ENCODE results near the gene FYCO1. TPM values are rescaled to one million over a fixed set of nuclear protein-coding genes. Genes with fewer than 3 reads are reported as not detected.
A peak's percentile ranks its signal among the peaks of the same experiment; 100 is the strongest.

FYCO1 gene
- total and polyA plus RNA-seq, 8 donors = 19.0 to 42.7 (median 20.4) TPM

DNA sequence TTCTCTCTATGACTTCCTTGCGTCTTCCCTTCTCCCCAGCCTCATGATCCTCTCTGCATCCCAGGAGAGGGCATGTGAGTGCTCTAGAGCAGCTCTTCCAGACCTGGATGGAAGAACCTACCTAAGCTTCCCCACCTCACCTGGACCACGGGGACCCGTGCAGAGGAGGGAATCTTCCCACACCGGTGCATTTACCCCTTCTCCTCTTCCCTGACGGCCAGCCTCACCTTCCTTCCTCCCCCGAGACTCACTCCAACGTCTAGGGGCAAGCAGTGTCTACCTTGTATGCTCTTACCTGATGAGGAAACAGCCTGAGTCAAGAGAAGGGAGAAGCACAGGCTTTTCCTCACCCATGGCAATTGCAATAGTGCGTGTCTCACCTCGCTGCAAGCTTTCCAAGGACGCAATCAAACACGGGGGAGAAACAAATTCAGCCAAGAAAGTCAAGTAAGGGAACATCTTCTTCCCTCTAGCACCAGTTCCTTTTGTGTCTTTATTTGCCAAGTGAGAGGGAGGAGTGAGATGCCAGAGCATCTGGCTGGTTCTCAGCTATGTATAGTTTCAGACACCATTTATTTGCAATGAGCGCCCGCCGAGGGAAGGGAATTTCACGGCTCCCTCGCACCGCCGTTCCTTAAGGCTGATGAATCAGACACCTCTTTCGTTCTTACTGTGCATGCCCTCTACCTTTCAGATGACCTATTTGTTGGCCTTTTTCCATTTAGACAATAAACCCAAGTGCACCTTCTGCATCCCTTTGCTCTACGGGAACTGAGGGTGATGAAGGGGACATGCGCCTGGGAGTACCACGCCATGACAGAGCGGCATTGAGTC, 111.0 kb downstream of the FYCO1 start:
- ATAC-seq = no peak
- Histone ChIP-seq H3K9me3 (no peaks in the 10 kb centered on the region), H3K27me3 (no peaks in the 10 kb centered on the region), H3K4me3 (no peak overlapping the region), H3K4me1 (no peaks in the 10 kb centered on the region), H3K36me3 (no peaks in the 10 kb centered on the region), H3K27ac (no peak overlapping the region)
- TF ChIP-seq, protein P1, sequence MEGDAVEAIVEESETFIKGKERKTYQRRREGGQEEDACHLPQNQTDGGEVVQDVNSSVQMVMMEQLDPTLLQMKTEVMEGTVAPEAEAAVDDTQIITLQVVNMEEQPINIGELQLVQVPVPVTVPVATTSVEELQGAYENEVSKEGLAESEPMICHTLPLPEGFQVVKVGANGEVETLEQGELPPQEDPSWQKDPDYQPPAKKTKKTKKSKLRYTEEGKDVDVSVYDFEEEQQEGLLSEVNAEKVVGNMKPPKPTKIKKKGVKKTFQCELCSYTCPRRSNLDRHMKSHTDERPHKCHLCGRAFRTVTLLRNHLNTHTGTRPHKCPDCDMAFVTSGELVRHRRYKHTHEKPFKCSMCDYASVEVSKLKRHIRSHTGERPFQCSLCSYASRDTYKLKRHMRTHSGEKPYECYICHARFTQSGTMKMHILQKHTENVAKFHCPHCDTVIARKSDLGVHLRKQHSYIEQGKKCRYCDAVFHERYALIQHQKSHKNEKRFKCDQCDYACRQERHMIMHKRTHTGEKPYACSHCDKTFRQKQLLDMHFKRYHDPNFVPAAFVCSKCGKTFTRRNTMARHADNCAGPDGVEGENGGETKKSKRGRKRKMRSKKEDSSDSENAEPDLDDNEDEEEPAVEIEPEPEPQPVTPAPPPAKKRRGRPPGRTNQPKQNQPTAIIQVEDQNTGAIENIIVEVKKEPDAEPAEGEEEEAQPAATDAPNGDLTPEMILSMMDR (IDR thresholded peaks at IDR 0.05) = no peak
- intact Hi-C loops (cut with DNase I) = no loop called here
- no peak for DNase-seq

DNA sequence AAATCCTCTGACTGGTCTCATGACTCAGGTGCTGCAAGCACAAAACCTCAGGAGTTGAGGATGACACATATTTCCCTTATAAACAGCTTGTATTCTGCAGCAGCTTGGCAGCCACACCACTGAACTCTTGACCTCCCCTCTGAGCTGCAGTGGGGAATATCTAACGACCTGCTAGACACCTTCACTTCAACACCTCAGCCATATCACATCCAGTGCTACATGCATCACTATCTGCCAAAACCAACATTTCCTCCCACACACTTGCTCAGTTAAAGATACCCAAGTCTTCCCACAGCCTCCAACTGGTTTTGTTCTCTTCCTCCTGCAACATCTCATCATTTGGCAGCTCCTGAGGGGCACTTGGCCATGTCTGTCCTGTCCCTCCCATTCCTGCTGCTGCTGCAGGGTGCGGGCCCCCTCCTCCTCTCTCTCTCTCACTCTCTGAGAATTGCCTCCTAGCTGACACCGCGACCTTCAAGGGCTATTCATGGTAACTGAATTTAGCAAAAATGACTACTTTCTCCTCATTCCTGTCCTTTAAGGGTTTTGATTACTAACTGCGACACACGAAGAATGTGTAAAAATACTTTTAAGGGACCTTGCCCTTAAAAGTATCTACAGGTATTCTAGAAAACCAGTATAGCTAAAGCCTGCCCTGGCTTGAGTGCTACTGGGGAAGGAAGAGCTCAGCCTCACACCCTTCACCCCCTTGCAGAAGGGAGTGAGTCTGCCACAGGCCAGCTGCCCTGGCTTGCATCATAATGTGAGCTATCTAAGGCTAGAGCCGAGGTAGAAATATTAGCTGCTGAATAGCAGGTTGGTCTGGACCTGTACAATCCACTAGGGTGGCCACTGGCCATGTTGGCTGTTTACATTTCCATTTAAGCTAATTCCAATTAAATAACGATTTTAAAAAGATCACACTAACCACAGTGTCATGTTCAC, 114.3 kb downstream of the FYCO1 start:
- no peaks in the 10 kb centered on the region for H3K36me3 ChIP-seq
- ATAC-seq = peak; percentile 27
- TF ChIP-seq, protein P1 (IDR thresholded peaks at IDR 0.05) = no peak
- no peak overlapping the region for H3K4me3 ChIP-seq
- H3K9me3 ChIP-seq = no peaks in the 10 kb centered on the region
- no peaks in the 10 kb centered on the region for H3K4me1 ChIP-seq
- intact Hi-C loops (cut with DNase I) = no loop called here
- no peaks in the 10 kb centered on the region for H3K27me3 ChIP-seq
- H3K27ac ChIP-seq = no peak overlapping the region
- DNase-seq = no peak

GRCh38 chr3:45880725-45881077, 114.9 kb downstream of the FYCO1 start:
- Histone ChIP-seq H3K4me1 (no peaks in the 10 kb centered on the region), H3K27ac (no peak overlapping the region), H3K4me3 (no peak overlapping the region), H3K27me3 (no peaks in the 10 kb centered on the region), H3K36me3 (no peaks in the 10 kb centered on the region), H3K9me3 (no peaks in the 10 kb centered on the region)
- TF ChIP-seq, protein P1 (IDR thresholded peaks at IDR 0.05) = no peak
- DNase-seq (no peak), ATAC-seq (no peak)
- intact Hi-C loops (cut with DNase I) = no loop called here

GRCh38 chr3:45878124-45878523, 117.5 kb downstream of the FYCO1 start:
- TF ChIP-seq, protein P1 (IDR thresholded peaks at IDR 0.05) = no peak
- Histone ChIP-seq H3K36me3 (no peaks in the 10 kb centered on the region), H3K4me3 (no peak overlapping the region), H3K4me1 (no peaks in the 10 kb centered on the region), H3K27ac (no peak overlapping the region), H3K27me3 (no peaks in the 10 kb centered on the region), H3K9me3 (no peaks in the 10 kb centered on the region)
- intact Hi-C loops (cut with DNase I) = no loop called here
- DNase-seq (no peak), ATAC-seq (no peak)

Data from left lung (tissue), 10 donors.